ENCODE measurements around the gene WNK1.
A peak's percentile ranks its signal among the peaks of the same experiment; 100 is the strongest.
"Not testable (repeated sequence)": the region's sequence is repeated elsewhere in the genome, so short reads cannot be mapped to it uniquely, and the experiment has no call there.

Gene WNK1

GRCh38 chr12:911191-911826 lies 158.9 kb downstream of the WNK1 start:
- no peak for DNase-seq (ENCODE audit: low read depth)

GRCh38 chr12:912466-913235 lies 160.3 kb downstream of the WNK1 start:
- DNase-seq (ENCODE audit: low read depth) = no peak

- DNase-seq (ENCODE audit: low read depth) = no peak
Observed at GRCh38 chr12:913919-914698, 161.7 kb downstream of the WNK1 start.

- DNase-seq (ENCODE audit: low read depth) = no peak
Observed at GRCh38 chr12:915090-915489, 162.7 kb downstream of the WNK1 start.

GRCh38 chr12:916240-916639 lies 163.9 kb downstream of the WNK1 start:
- no peak for DNase-seq (ENCODE audit: low read depth)

- DNase-seq (ENCODE audit: low read depth) = no peak
Observed at GRCh38 chr12:916712-917445, 164.5 kb downstream of the WNK1 start.

GRCh38 chr12:920676-921075 lies 168.3 kb downstream of the WNK1 start:
- DNase-seq (ENCODE audit: low read depth) = no peak

- no peak for DNase-seq (ENCODE audit: low read depth)
Observed at GRCh38 chr12:922285-922684, 169.9 kb downstream of the WNK1 start.

GRCh38 chr12:926641-927040 lies 174.3 kb downstream of the WNK1 start:
- no peak for DNase-seq (ENCODE audit: low read depth)

- no peak for DNase-seq (ENCODE audit: low read depth)
Observed at GRCh38 chr12:931060-931459, 178.7 kb downstream of the WNK1 start.

GRCh38 chr12:931591-931990 lies 179.2 kb downstream of the WNK1 start:
- no peak for DNase-seq (ENCODE audit: low read depth)

- DNase-seq (ENCODE audit: low read depth) = not testable (repeated sequence)
Observed at GRCh38 chr12:935891-936290, 183.5 kb downstream of the WNK1 start.

- DNase-seq (ENCODE audit: low read depth) = no peak
Observed at GRCh38 chr12:936377-937345, 184.3 kb downstream of the WNK1 start.

- no peak for DNase-seq (ENCODE audit: low read depth)
Observed at GRCh38 chr12:938810-939209, 186.4 kb downstream of the WNK1 start.

- no peak for DNase-seq (ENCODE audit: low read depth)
Observed at GRCh38 chr12:943051-943450, 190.7 kb downstream of the WNK1 start.

- DNase-seq (ENCODE audit: low read depth) = no peak
Observed at GRCh38 chr12:944211-944610, 191.8 kb downstream of the WNK1 start.

- DNase-seq (ENCODE audit: low read depth) = no peak
Observed at GRCh38 chr12:946212-946611, 193.8 kb downstream of the WNK1 start.

- no peak for DNase-seq (ENCODE audit: low read depth)
Observed at GRCh38 chr12:946631-947030, 194.3 kb downstream of the WNK1 start.

GRCh38 chr12:948238-948637 lies 195.9 kb downstream of the WNK1 start:
- DNase-seq (ENCODE audit: low read depth) = no peak

- peak; percentile 99 for DNase-seq (ENCODE audit: low read depth)
Observed at GRCh38 chr12:949453-950191, 197.2 kb downstream of the WNK1 start, which contains the start of gene RAD52. Gene RAD52, minus strand, starts transcription at chr12:949694. Its CDS starts 16,636 bp downstream, at chr12:933058.

All from fibroblast of the conjunctiva (primary cell).